CD4-positive, alpha-beta T cell treated with Interleukin-1 beta for 1 hour (primary cell): Measurements from ENCODE around the gene AKAP9.
A peak's percentile ranks its signal among the peaks of the same experiment; 100 is the strongest.
"Not testable (repeated sequence)": the region's sequence is repeated elsewhere in the genome, so short reads cannot be mapped to it uniquely, and the experiment has no call there.

Experiments
- DNase-seq, 2 donors: peaks; one replicate each; pipeline ENCODE4 v3.0.0-alpha.2; 2020 to 2022

Gene AKAP9

GRCh38 chr7:92025260-92025659 lies 84.6 kb downstream of the AKAP9 start:
- no peak for DNase-seq

- DNase-seq, result not testable (repeated sequence)
These were observed 86.0 kb downstream of the AKAP9 start for GRCh38 chr7:92026635-92027034.

GRCh38 chr7:92027128-92027527 lies 86.5 kb downstream of the AKAP9 start:
- DNase-seq, result not testable (repeated sequence)

- no peak for DNase-seq
These were observed 87.6 kb downstream of the AKAP9 start for GRCh38 chr7:92028226-92028625.

GRCh38 chr7:92028686-92029085 lies 88.0 kb downstream of the AKAP9 start:
- DNase-seq, result no peak

GRCh38 chr7:92034116-92034515 lies 93.5 kb downstream of the AKAP9 start:
- DNase-seq, result no peak

- no peak for DNase-seq
These were observed 94.9 kb downstream of the AKAP9 start for GRCh38 chr7:92035576-92035975.

- DNase-seq, result no peak
These were observed 99.2 kb downstream of the AKAP9 start for GRCh38 chr7:92039900-92040299.

GRCh38 chr7:92042056-92042737 lies 101.5 kb downstream of the AKAP9 start:
- no peak for DNase-seq

GRCh38 chr7:92043098-92043497 lies 102.4 kb downstream of the AKAP9 start:
- DNase-seq, result no peak

- DNase-seq, result no peak
These were observed 103.0 kb downstream of the AKAP9 start for GRCh38 chr7:92043637-92044036.

GRCh38 chr7:92044148-92044547 lies 103.5 kb downstream of the AKAP9 start:
- no peak for DNase-seq

GRCh38 chr7:92044940-92045339 lies 104.3 kb downstream of the AKAP9 start:
- no peak for DNase-seq

- no peak for DNase-seq
These were observed 111.0 kb downstream of the AKAP9 start for GRCh38 chr7:92051655-92052054.

GRCh38 chr7:92052159-92052558 lies 111.5 kb downstream of the AKAP9 start:
- no peak for DNase-seq

- DNase-seq, result no peak
These were observed 112.0 kb downstream of the AKAP9 start for GRCh38 chr7:92052684-92053083.

GRCh38 chr7:92053312-92053711 lies 112.7 kb downstream of the AKAP9 start:
- DNase-seq, result no peak

GRCh38 chr7:92056286-92056685 lies 115.6 kb downstream of the AKAP9 start:
- no peak for DNase-seq

- no peak for DNase-seq
These were observed 116.7 kb downstream of the AKAP9 start for GRCh38 chr7:92057375-92057774.

- peak in 1 of 2 donors; percentile 33 for DNase-seq
These were observed 117.4 kb downstream of the AKAP9 start for GRCh38 chr7:92058040-92058439.

- DNase-seq, result no peak
These were observed 118.2 kb downstream of the AKAP9 start for GRCh38 chr7:92058899-92059298.

GRCh38 chr7:92061154-92061553 lies 120.5 kb downstream of the AKAP9 start:
- DNase-seq, result no peak

- DNase-seq, result no peak
These were observed 123.9 kb downstream of the AKAP9 start for GRCh38 chr7:92064438-92065029.

- no peak for DNase-seq
These were observed 130.4 kb downstream of the AKAP9 start for GRCh38 chr7:92071032-92071431.

- no peak for DNase-seq
These were observed 131.5 kb downstream of the AKAP9 start for GRCh38 chr7:92072121-92072520.
